H1 (cell line): Measurements from ENCODE around the gene NLRC3. TPM values are rescaled to one million over a fixed set of nuclear protein-coding genes. Genes with fewer than 3 reads are reported as not detected.

Source experiments
- CTCF ChIA-PET: fragments of 300-600 bp; sonication (Branson Sonifier 250); formaldehyde crosslinking; loops from one replicate; lab custom pipeline; 2021; ENCODE audit not compliant: partially characterized antibody; lab: Charles Lee
- POLR2A ChIA-PET: fragments of 300-600 bp; sonication (Branson Sonifier 250); formaldehyde crosslinking; loops from one replicate; lab custom pipeline; 2021; ENCODE audit warnings: inconsistent platforms; ENCODE audit not compliant: partially characterized antibody; lab: Charles Lee
- DNase-seq, 2 experiments: peaks; one replicate each; pipeline versions ENCODE4 v3.0.0 to v3.0.0-alpha.2; 2010 to 2022; ENCODE audit warnings: low spot score in 2 of 2, low read depth in 1 of 2, mixed read lengths in 1 of 2
- FAIRE-seq: peaks from 2 replicates; lab custom pipeline; 2011; peaks lifted over from hg19 to GRCh38; lab: Jason Lieb, UNC
- H2AFZ ChIP-seq: 2 replicates; pipeline ENCODE4 v1.8.1; 2012; ENCODE audit warnings: low read length, inconsistent platforms
- H2AK5ac ChIP-seq: 2 replicates; pipeline ENCODE4 v1.6.1; 2013; ENCODE audit warnings: low read depth, low read length
- H2BK120ac ChIP-seq: replicated peaks from 2 replicates; pipeline ENCODE3; 2013; ENCODE audit warnings: low read depth, low read length, inconsistent platforms
- H2BK12ac ChIP-seq: 2 replicates; pipeline ENCODE4 v1.6.1; 2013; ENCODE audit warnings: low read depth, low read length
- H2BK15ac ChIP-seq: 2 replicates; pipeline ENCODE4 v1.6.1; 2013; ENCODE audit warnings: low read length
- H2BK20ac ChIP-seq: 2 replicates; pipeline ENCODE4 v1.6.1; 2013; ENCODE audit warnings: low read length
- H2BK5ac ChIP-seq: 2 replicates; pipeline ENCODE4 v1.6.1; 2013; ENCODE audit warnings: low read depth, low read length
- H3K14ac ChIP-seq: 2 replicates; pipeline ENCODE4 v1.6.1; 2013; ENCODE audit warnings: inconsistent platforms; ENCODE audit not compliant: insufficient read length
- H3K18ac ChIP-seq: 2 replicates; pipeline ENCODE4 v1.6.1; 2013; ENCODE audit warnings: low read length; ENCODE audit errors: extremely low read depth
- H3K23ac ChIP-seq: 2 replicates; pipeline ENCODE4 v1.6.1; 2013; ENCODE audit warnings: inconsistent platforms; ENCODE audit not compliant: insufficient read length
- H3K23me2 ChIP-seq: 2 replicates; pipeline ENCODE4 v1.6.1; 2013; ENCODE audit warnings: low read depth, low read length
- H3K27ac ChIP-seq: 2 replicates; pipeline ENCODE4 v1.6.1; 2011; ENCODE audit warnings: low read depth, low read length, inconsistent platforms
- H3K27me3 ChIP-seq, 4 experiments: replicated peaks in 1 of 4; 1 replicate in 1 of 4; 2 replicates in 3 of 4; pipeline versions ENCODE4 v1.6.1 to v1.8.1; 2011 to 2013; ENCODE audit warnings: low read length in 3 of 4, mild to moderate bottlenecking in 3 of 4, inconsistent platforms in 2 of 4, mixed read lengths in 2 of 4, moderate library complexity in 1 of 4; ENCODE audit not compliant: control insufficient read depth in 3 of 4, insufficient read depth in 3 of 4; ENCODE audit errors: extremely low read depth in 1 of 4
- H3K36me3 ChIP-seq, 4 experiments: 2 replicates each; pipeline versions ENCODE4 v1.6.1 to v1.8.1; 2011 to 2013; ENCODE audit warnings: mild to moderate bottlenecking in 4 of 4, low read length in 3 of 4, moderate library complexity in 2 of 4, control low read depth in 1 of 4, inconsistent platforms in 1 of 4; ENCODE audit not compliant: insufficient read depth in 4 of 4, control insufficient read depth in 2 of 4
- H3K4ac ChIP-seq: replicated peaks from 2 replicates; pipeline ENCODE3; 2013; ENCODE audit warnings: low read length, low read depth, mixed read lengths, inconsistent platforms; ENCODE audit not compliant: insufficient read length
- H3K4me1 ChIP-seq, 4 experiments: replicated peaks in 1 of 4; 1 replicate in 1 of 4; 2 replicates in 3 of 4; pipeline versions ENCODE4 v1.6.1 to v1.8.1; 2011 to 2013; ENCODE audit warnings: low read length in 3 of 4, inconsistent platforms in 2 of 4, mixed read lengths in 1 of 4; ENCODE audit not compliant: insufficient read depth in 4 of 4, control insufficient read depth in 3 of 4
- H3K4me2 ChIP-seq, 2 experiments: 2 replicates each; pipeline versions ENCODE4 v1.6.1 to v1.8.1; 2011 to 2013; ENCODE audit warnings: low read depth in 2 of 2, low read length in 2 of 2, control low read depth in 1 of 2, inconsistent platforms in 1 of 2, mild to moderate bottlenecking in 1 of 2; ENCODE audit not compliant: insufficient read depth in 1 of 2
- H3K4me3 ChIP-seq, 4 experiments: fragments of 200-600, 300-600 bp in 1 of 4; sonication (generic), shearing (Covaris generic), sonication (Bioruptor Twin) in 1 of 4; 2 replicates each; pipeline versions ENCODE4 v1.5.1 to v1.8.1; 2011 to 2016; ENCODE audit warnings: low read length in 4 of 4, low read depth in 3 of 4, control low read depth in 2 of 4, inconsistent platforms in 2 of 4, mild to moderate bottlenecking in 2 of 4, mixed read lengths in 1 of 4, moderate library complexity in 1 of 4; ENCODE audit not compliant: insufficient read depth in 2 of 4; ENCODE audit errors: extremely low read depth in 1 of 4
- H3K56ac ChIP-seq: replicated peaks from 2 replicates; pipeline ENCODE3; 2013; ENCODE audit warnings: low read depth, mild to moderate bottlenecking, mixed read lengths, low read length, inconsistent platforms; ENCODE audit not compliant: insufficient read length
- H3K79me1 ChIP-seq: 2 replicates; pipeline ENCODE4 v1.6.1; 2013; ENCODE audit warnings: low read depth, low read length, control low read depth
- H3K79me2 ChIP-seq, 2 experiments: 2 replicates each; pipeline versions ENCODE4 v1.6.1 to v1.8.1; 2012 to 2013; ENCODE audit warnings: low read length in 2 of 2, mild to moderate bottlenecking in 2 of 2, inconsistent platforms in 1 of 2; ENCODE audit not compliant: insufficient read depth in 2 of 2, control insufficient read depth in 1 of 2
- H3K9ac ChIP-seq, 4 experiments: replicated peaks in 1 of 4; 1 replicate in 1 of 4; 2 replicates in 3 of 4; pipeline versions ENCODE4 v1.6.1 to v1.8.1; 2011 to 2013; ENCODE audit warnings: low read depth in 3 of 4, low read length in 3 of 4, control low read depth in 2 of 4, mild to moderate bottlenecking in 2 of 4, moderate library complexity in 2 of 4, inconsistent platforms in 1 of 4; ENCODE audit errors: extremely low read depth in 1 of 4
- H3K9me3 ChIP-seq, 2 experiments: 2 replicates each; pipeline versions ENCODE4 v1.6.1 to v1.8.1; 2012 to 2013; ENCODE audit warnings: mild to moderate bottlenecking in 2 of 2, moderate library complexity in 2 of 2, control low read depth in 1 of 2, inconsistent platforms in 1 of 2, low read depth in 1 of 2, low read length in 1 of 2, mixed read lengths in 1 of 2; ENCODE audit not compliant: insufficient read depth in 2 of 2
- H4K20me1 ChIP-seq, 2 experiments: replicated peaks in 1 of 2; 2 replicates each; pipeline versions ENCODE3 to v1.8.1; 2011 to 2013; ENCODE audit warnings: inconsistent platforms in 2 of 2, low read length in 2 of 2, mild to moderate bottlenecking in 1 of 2; ENCODE audit not compliant: insufficient read depth in 2 of 2, control insufficient read depth in 1 of 2
- H4K5ac ChIP-seq: 2 replicates; pipeline ENCODE4 v1.6.1; 2013; ENCODE audit warnings: low read length, low read depth, mixed read lengths, inconsistent platforms; ENCODE audit not compliant: insufficient read length
- H4K8ac ChIP-seq: 2 replicates; pipeline ENCODE4 v1.8.0; 2013; ENCODE audit warnings: mild to moderate bottlenecking, moderate library complexity, low read length, inconsistent platforms; ENCODE audit not compliant: insufficient read depth; ENCODE audit errors: extremely low read depth
- H4K91ac ChIP-seq: replicated peaks from 2 replicates; pipeline ENCODE3; 2013; ENCODE audit warnings: low read length, mixed read lengths, inconsistent platforms; ENCODE audit not compliant: insufficient read length
- YY1 ChIP-seq: IDR thresholded peaks from 2 replicates; pipeline ENCODE4 v1.6.1; 2011; ENCODE audit warnings: low read depth, mild to moderate bottlenecking, low read length
- WGBS, 2 experiments: shearing (Covaris generic) in 1 of 2; methylation state at CpG; one replicate each; pipeline versions ENCODE4 v1.1.6 to v1.1.7; 2013 to 2015; ENCODE audit warnings: low lambda C conversion rate in 2 of 2, mixed read lengths in 2 of 2, inconsistent platforms in 1 of 2, low coverage in 1 of 2, missing lambda C conversion rate in 1 of 2; ENCODE audit not compliant: insufficient replicate concordance in 2 of 2, insufficient coverage in 1 of 2, insufficient read length in 1 of 2; ENCODE audit errors: extremely low coverage in 1 of 2, missing lambda C conversion rate in 1 of 2; 5-methylcytosine and 5-hydroxymethylcytosine counted together
- polyA plus RNA-seq, 7 experiments: library from polyadenylated mRNA; depleted of rRNA in 3 of 7; stranded (reverse) in 5 of 7; unstranded in 2 of 7; fragments of >200 nt in 5 of 7; fragments of 200-250 nt in 2 of 7; gene quantifications; 1 replicate in 5 of 7; 2 replicates in 1 of 7; 4 replicates in 1 of 7; pipeline versions ENCODE4 v1.2.1 to v1.2.3, GENCODE V29; 2011 to 2013; ENCODE audit warnings: missing spikeins in 2 of 7, mixed read lengths in 2 of 7
- total RNA-seq: library from RNA; stranded (reverse); fragmentation: NEBNext Ultra II Directional; extraction: Animal tissue kit (Norgen Biotek cat#: 25700); gene quantifications from 2 replicates; pipeline ENCODE4 v1.2.1, GENCODE V29; 2021

The NLRC3 gene
- total and polyA plus RNA-seq, 2 of the 8 experiments (the other 6 are each of a cell fraction or from before 2014, with no cell fraction given) = 0.18 to 0.20 TPM

- H3K79me1 ChIP-seq = no peaks in the 10 kb centered on the region
- FAIRE-seq (no peak), DNase-seq (no peak)
- no peak overlapping the region for H3K23ac ChIP-seq
- H3K23me2 ChIP-seq = no peaks in the 10 kb centered on the region
- H3K4me2 ChIP-seq = no peak overlapping the region
- H3K9me3 ChIP-seq = no peaks in the 10 kb centered on the region
- H3K4me3 ChIP-seq = no peak overlapping the region
- no peak overlapping the region for H2BK20ac ChIP-seq
- H3K79me2 ChIP-seq = no peaks in the 10 kb centered on the region
- no peaks in the 10 kb centered on the region for H4K20me1 ChIP-seq
- no peak overlapping the region for H2AK5ac ChIP-seq
- H3K56ac ChIP-seq = no peak overlapping the region
- H2AFZ ChIP-seq = no peak overlapping the region
- H3K9ac ChIP-seq = no peak overlapping the region
- H3K14ac ChIP-seq = no peak overlapping the region
- no peak overlapping the region for H2BK5ac ChIP-seq
- no peak overlapping the region for H3K4ac ChIP-seq
- H4K8ac ChIP-seq = no peak overlapping the region
- H2BK12ac ChIP-seq = no peak overlapping the region
- H4K91ac ChIP-seq = no peak overlapping the region
- POLR2A ChIA-PET = interaction anchor here (1.1 kb wide), 1 partner anchor 10 kb away, joined by 3 read pairs; no protein-coding TSS in a partner anchor
- WGBS, 2 experiments = 91% methylated on average over 7 of the region's 7 CpGs; no CpG with 5 or more reads in 1 of the 2 experiments
- H3K4me1 ChIP-seq = no peaks in the 10 kb centered on the region
- no peaks in the 10 kb centered on the region for H3K27me3 ChIP-seq
- H2BK15ac ChIP-seq = no peak overlapping the region
- H3K18ac ChIP-seq = no peak overlapping the region
- no peak overlapping the region for H4K5ac ChIP-seq
- no peak overlapping the region for H2BK120ac ChIP-seq
- H3K27ac ChIP-seq = no peak overlapping the region
- H3K36me3 ChIP-seq = peaks cover 0 to 34% (median 11%) of the 10 kb centered on the region in 4 experiments; a peak in 7 of 8 replicates
- CTCF ChIA-PET = no interaction called here
- TF ChIP-seq YY1 = no peak
Observed at GRCh38 chr16:3513892-3514583, 63.2 kb downstream of the NLRC3 start.
